SK-N-SH (cell line): Measurements from ENCODE around the gene COX7A1. TPM values are rescaled to one million over a fixed set of nuclear protein-coding genes. Genes with fewer than 3 reads are reported as not detected.

Experiments used
- CTCF ChIA-PET: fragments of 300-600, 350-600 bp; formaldehyde crosslinking; extraction: SDS; loops from one replicate; lab custom pipeline; 2021; lab: Yijun Ruan, JAX
- POLR2A ChIA-PET: fragments of 350-600 bp; sonication (Branson Sonifier 250); formaldehyde crosslinking; extraction: SDS; loops from one replicate; lab custom pipeline; 2020; ENCODE audit warnings: antibody characterized with exemption, inconsistent platforms; lab: Yijun Ruan, JAX
- DNase-seq: peaks from one replicate; pipeline ENCODE4 v3.0.0; 2012
- H2AFZ ChIP-seq: fragments of 200-600 bp; sonication (generic); 2 replicates; pipeline ENCODE4 v1.8.1; 2016; ENCODE audit warnings: antibody characterized with exemption, mild to moderate bottlenecking, low read depth
- H3F3A ChIP-seq: fragments of 200-600 bp; sonication (generic); replicated peaks from 2 replicates; pipeline ENCODE3; 2016; ENCODE audit warnings: antibody characterized with exemption, mild to moderate bottlenecking; ENCODE audit not compliant: insufficient read depth
- H3K27ac ChIP-seq, 2 experiments: fragments of 200-500 bp in 1 of 2; fragments of 200-600 bp in 1 of 2; sonication (Bioruptor generic) in 1 of 2; sonication (generic), shearing (Covaris generic) in 1 of 2; 2 replicates each; pipeline versions ENCODE4 v1.5.1 to v1.6.1; 2014 to 2016; ENCODE audit warnings: low read depth in 2 of 2, inconsistent platforms in 1 of 2, low read length in 1 of 2, mild to moderate bottlenecking in 1 of 2, mixed read lengths in 1 of 2
- H3K27me3 ChIP-seq: fragments of 200-600 bp; sonication (generic), shearing (Covaris generic); 2 replicates; pipeline ENCODE4 v1.6.1; 2016; ENCODE audit warnings: mixed run types; ENCODE audit not compliant: insufficient read depth
- H3K36me3 ChIP-seq, 2 experiments: fragments of 200-500 bp in 1 of 2; fragments of 200-600 bp in 1 of 2; sonication (Bioruptor generic) in 1 of 2; sonication (generic) in 1 of 2; replicated peaks in 1 of 2; 2 replicates each; pipeline versions ENCODE3 to v1.5.1; 2014 to 2016; ENCODE audit warnings: low read length in 1 of 2, mild to moderate bottlenecking in 1 of 2; ENCODE audit not compliant: insufficient read depth in 2 of 2, control insufficient read depth in 1 of 2
- H3K4me1 ChIP-seq, 2 experiments: fragments of 200-500 bp in 1 of 2; fragments of 200-600 bp in 1 of 2; sonication (Bioruptor generic) in 1 of 2; sonication (generic), shearing (Covaris generic) in 1 of 2; 2 replicates each; pipeline versions ENCODE4 v1.5.1 to v1.6.1; 2014 to 2016; ENCODE audit warnings: low read depth in 1 of 2, low read length in 1 of 2, mixed run types in 1 of 2; ENCODE audit not compliant: insufficient read depth in 2 of 2, control insufficient read depth in 1 of 2
- H3K4me2 ChIP-seq: fragments of 200-600 bp; sonication (generic), shearing (Covaris generic); 2 replicates; pipeline ENCODE4 v1.6.1; 2017; ENCODE audit warnings: mixed run types
- H3K4me3 ChIP-seq, 2 experiments: fragments of 200-500 bp in 1 of 2; fragments of 200-600 bp in 1 of 2; sonication (Bioruptor generic) in 1 of 2; sonication (generic), shearing (Covaris generic) in 1 of 2; 2 replicates each; pipeline versions ENCODE4 v1.5.1 to v1.8.1; 2014 to 2016; ENCODE audit warnings: low read depth in 2 of 2, inconsistent platforms in 1 of 2, low read length in 1 of 2, mild to moderate bottlenecking in 1 of 2, mixed read lengths in 1 of 2, moderate library complexity in 1 of 2
- H3K79me2 ChIP-seq: fragments of 200-600 bp; sonication (generic); 2 replicates; pipeline ENCODE4 v1.8.1; 2017; ENCODE audit warnings: mild to moderate bottlenecking; ENCODE audit not compliant: insufficient read depth
- H3K9ac ChIP-seq: fragments of 200-600 bp; sonication (generic); 2 replicates; pipeline ENCODE4 v1.6.1; 2017; ENCODE audit warnings: mixed run types
- H3K9me2 ChIP-seq: fragments of 200-600 bp; sonication (generic); 2 replicates; pipeline ENCODE4 v1.6.1; 2017; ENCODE audit warnings: mixed run types
- H3K9me3 ChIP-seq: fragments of 200-600 bp; sonication (generic); 2 replicates; pipeline ENCODE4 v1.6.1; 2017; ENCODE audit warnings: mixed run types, mild to moderate bottlenecking, moderate library complexity
- H4K20me1 ChIP-seq: fragments of 200-600 bp; sonication (generic); 2 replicates; pipeline ENCODE4 v1.6.1; 2017; ENCODE audit warnings: mild to moderate bottlenecking, mixed run types; ENCODE audit not compliant: insufficient read depth
- ELF1 ChIP-seq: IDR thresholded peaks from 2 replicates; pipeline ENCODE4 v1.4.0; 2012
- EP300 ChIP-seq, 2 experiments: IDR thresholded peaks; 2 replicates each; pipeline versions ENCODE4 v1.4.0 to v1.6.1; 2012; ENCODE audit warnings: borderline replicate concordance in 1 of 2, low read depth in 1 of 2, low read length in 1 of 2
- NFIC ChIP-seq: IDR thresholded peaks from 2 replicates; pipeline ENCODE4 v1.4.0; 2012; ENCODE audit warnings: borderline replicate concordance
- REST ChIP-seq: IDR thresholded peaks from 2 replicates; pipeline ENCODE4 v1.6.1; 2012; ENCODE audit warnings: mild to moderate bottlenecking, low read depth, low read length, moderate library complexity
- RFX5 ChIP-seq: IDR thresholded peaks from 2 replicates; pipeline ENCODE4 v1.6.1; 2012; ENCODE audit warnings: mild to moderate bottlenecking, improper control_type of control experiment, low read length
- USF2 ChIP-seq: fragments of 150-350 bp; IDR thresholded peaks from 2 replicates; pipeline ENCODE4 v1.6.1; 2017; ENCODE audit warnings: antibody characterized with exemption, low read length, low read depth, borderline replicate concordance
- ZBTB33 ChIP-seq: IDR thresholded peaks from 2 replicates; pipeline ENCODE4 v1.4.0; 2012; ENCODE audit warnings: low read depth, borderline replicate concordance
- WGBS: methylation state at CpG from one replicate; pipeline ENCODE4 v1.1.6; 2017; ENCODE audit warnings: low lambda C conversion rate; 5-methylcytosine and 5-hydroxymethylcytosine counted together
- polyA plus RNA-seq, 3 experiments: library from polyadenylated mRNA; depleted of rRNA; stranded (reverse); fragments of >200 nt; gene quantifications; 2 replicates each; pipeline ENCODE4 v1.2.3, GENCODE V29; 2012

Gene COX7A1
- polyA plus RNA-seq, 1 of the 3 experiments (the other 2 are of a cell fraction): not detected

GRCh38 chr19:36106441-36106840 is 45.8 kb downstream of the COX7A1 start (continued):
- TF ChIP-seq ZBTB33 (no peak), REST (no peak), ELF1 (no peak)

- no peak for DNase-seq
- CTCF ChIA-PET: interaction anchor here (0.8 kb wide), 1 partner anchor 32 kb away, joined by 3 read pairs; no protein-coding TSS in a partner anchor
- H3K4me3 ChIP-seq: no peak overlapping the region
- no peak overlapping the region for H3K4me2 ChIP-seq
- no peak overlapping the region for H3K27ac ChIP-seq
- peaks cover 5 to 6% of the 10 kb centered on the region in 2 experiments for H3K36me3 ChIP-seq
- H3K79me2 ChIP-seq: no peaks in the 10 kb centered on the region
- no peak for TF ChIP-seq EP300 (IDR thresholded peaks at IDR 0.05; ENCODE audit: borderline replicate concordance in 1 of 2, low read depth in 1 of 2, low read length in 1 of 2)
- TF ChIP-seq USF2: no peak
- 0 out of 2 replicates have a peak, but pooled peaks have one; percentile 10 for TF ChIP-seq NFIC
- no peak for TF ChIP-seq RFX5
- H3K27me3 ChIP-seq: no peaks in the 10 kb centered on the region
- H3F3A ChIP-seq: no peaks in the 10 kb centered on the region
- no peaks in the 10 kb centered on the region for H4K20me1 ChIP-seq
- no peaks in the 10 kb centered on the region for H3K9me2 ChIP-seq
- H2AFZ ChIP-seq: no peak overlapping the region
- H3K4me1 ChIP-seq: no peaks in the 10 kb centered on the region
- POLR2A ChIA-PET: interaction anchor here (1.1 to 1.4 kb wide), 2 partner anchors 11 to 90 kb away, joined by 4 to 5 read pairs; partner anchors contain the start of genes ALKBH6, POLR2I and TBCB
- no peak overlapping the region for H3K9ac ChIP-seq
- H3K9me3 ChIP-seq: no peaks in the 10 kb centered on the region
- WGBS: 87% methylated on average over 8 of the region's 12 CpGs
Observed at GRCh38 chr19:36103842-36104552, 48.2 kb downstream of the COX7A1 start.
